ENCODE data around the gene PAWR. TPM values are rescaled to one million over a fixed set of nuclear protein-coding genes. Genes with fewer than 3 reads are reported as not detected.
A peak's percentile ranks its signal among the peaks of the same experiment; 100 is the strongest.

The PAWR gene
- total and polyA plus RNA-seq, 2 of the 13 experiments (the other 11 are each of a cell fraction or from before 2014, with no cell fraction given): 29.1 to 36.1 TPM

GRCh38 chr12:79690638-79691510, at the start of gene PAWR (continued):
- TF ChIP-seq ZNF12 (CRISPR knock-in tag; IDR thresholded peaks at IDR 0.05): 0 out of 2 replicates have a peak, but pooled peaks have one; percentile 35
- TF ChIP-seq HMG20A (CRISPR knock-in tag; IDR thresholded peaks at IDR 0.05; ENCODE audit: borderline replicate concordance): no peak
- 0 out of 2 replicates have a peak, but pooled peaks have one; percentile 1 for TF ChIP-seq ZNF292 (CRISPR knock-in tag; IDR thresholded peaks at IDR 0.05; ENCODE audit: borderline replicate concordance, low read depth)
- no peak for TF ChIP-seq ZEB1 (IDR thresholded peaks at IDR 0.05; ENCODE audit: insufficient replicate concordance, low read depth)
- TF ChIP-seq PHF20 (CRISPR knock-in tag; IDR thresholded peaks at IDR 0.05): no peak
- TF ChIP-seq KDM3A (CRISPR knock-in tag; IDR thresholded peaks at IDR 0.05; ENCODE audit: low read depth): peak; percentile 18; the same call in 1 of the 2 replicates
- TF ChIP-seq ZNF362 (CRISPR knock-in tag; IDR thresholded peaks at IDR 0.05; ENCODE audit: borderline replicate concordance): 0 out of 2 replicates have a peak, but pooled peaks have one; percentile 9
- TF ChIP-seq MXD3 (CRISPR knock-in tag; IDR thresholded peaks at IDR 0.05): no peak; the same call in 1 of the 2 replicates
- TF ChIP-seq CCAR2 (optimal IDR thresholded peaks at IDR 0.05; ENCODE audit: low read depth, low read length): no peak
- TF ChIP-seq ZNF382 (CRISPR knock-in tag; IDR thresholded peaks at IDR 0.05; ENCODE audit: borderline replicate concordance): no peak
- TF ChIP-seq PREB (CRISPR knock-in tag; IDR thresholded peaks at IDR 0.05): no peak
- no peak for TF ChIP-seq GABPA (IDR thresholded peaks at IDR 0.05; ENCODE audit: low read depth, low read length)
- 0 out of 2 replicates have a peak, but pooled peaks have one; percentile 25 for TF ChIP-seq GABPA (CRISPR knock-in tag; IDR thresholded peaks at IDR 0.05; ENCODE audit: low read depth)
- TF ChIP-seq ZC3H13 (CRISPR knock-in tag; IDR thresholded peaks at IDR 0.05): no peak; the same call in none of the 2 replicates
- peak; percentile 67; the same call in 1 of the 2 replicates for TF ChIP-seq ZMYM2 (CRISPR knock-in tag; IDR thresholded peaks at IDR 0.05)
- peak; percentile 73 to 88 for TF ChIP-seq POLR2A (IDR thresholded peaks at IDR 0.05; ENCODE audit: insufficient read depth in 1 of 2, low read depth in 2 of 2, low read length in 2 of 2)
- no peak for TF ChIP-seq CENPBD1 (CRISPR knock-in tag; IDR thresholded peaks at IDR 0.05; ENCODE audit: borderline replicate concordance, low read depth)
- peak; percentile 8; the same call in 1 of the 2 replicates for TF ChIP-seq THRA (CRISPR knock-in tag; IDR thresholded peaks at IDR 0.05; ENCODE audit: borderline replicate concordance)
- no peak for TF ChIP-seq ATF1 (CRISPR knock-in tag; IDR thresholded peaks at IDR 0.05)
- 0 out of 2 replicates have a peak, but pooled peaks have one; percentile 35 for TF ChIP-seq PAX8 (CRISPR knock-in tag; IDR thresholded peaks at IDR 0.05; ENCODE audit: borderline replicate concordance)
- TF ChIP-seq HNRNPK (IDR thresholded peaks at IDR 0.05; ENCODE audit: low read depth, low read length, poor library complexity, severe bottlenecking): peak; percentile 82
- 0 out of 2 replicates have a peak, but pooled peaks have one; percentile 31 for TF ChIP-seq CSRNP1 (CRISPR knock-in tag; IDR thresholded peaks at IDR 0.05)
- TF ChIP-seq MED8 (CRISPR knock-in tag; IDR thresholded peaks at IDR 0.05; ENCODE audit: insufficient replicate concordance): peak; percentile 47
